Smooth muscle cell (in vitro differentiated cells): ENCODE measurements around the gene MED31. TPM values are rescaled to one million over a fixed set of nuclear protein-coding genes. Genes with fewer than 3 reads are reported as not detected.
"Not testable (repeated sequence)": the region's sequence is repeated elsewhere in the genome, so short reads cannot be mapped to it uniquely, and the experiment has no call there.

Source experiments
- DNase-seq: peaks from one replicate; lab custom pipeline; 2025; ENCODE audit not compliant: unreplicated experiment; lab: John Stamatoyannopoulos, UW
- H2AFZ ChIP-seq: fragments of 200-600 bp; sonication (generic); 2 replicates; pipeline ENCODE4 v1.6.0; 2016; ENCODE audit warnings: antibody characterized with exemption, low read depth, mild to moderate bottlenecking
- H3F3A ChIP-seq: fragments of 200-600 bp; sonication (generic); 2 replicates; pipeline ENCODE4 v1.6.0; 2017; ENCODE audit warnings: antibody characterized with exemption, low read depth
- H3K27ac ChIP-seq: fragments of 200-600 bp; sonication (generic); 2 replicates; pipeline ENCODE4 v1.5.1; 2016; ENCODE audit warnings: low read depth, mild to moderate bottlenecking
- H3K27me3 ChIP-seq: fragments of 200-600 bp; sonication (generic); 2 replicates; pipeline ENCODE4 v1.6.1; 2016; ENCODE audit warnings: low read depth, mild to moderate bottlenecking
- H3K36me3 ChIP-seq: fragments of 200-600 bp; sonication (generic); 2 replicates; pipeline ENCODE4 v1.5.1; 2016; ENCODE audit warnings: low read depth
- H3K4me1 ChIP-seq: fragments of 200-600 bp; sonication (generic); 2 replicates; pipeline ENCODE4 v1.5.1; 2016; ENCODE audit warnings: low read depth
- H3K4me2 ChIP-seq: fragments of 200-600 bp; sonication (generic); 2 replicates; pipeline ENCODE4 v1.6.0; 2016; ENCODE audit warnings: mild to moderate bottlenecking
- H3K4me3 ChIP-seq: fragments of 200-600 bp; sonication (generic); 2 replicates; pipeline ENCODE4 v1.5.1; 2016; ENCODE audit warnings: mild to moderate bottlenecking
- H3K79me2 ChIP-seq: fragments of 200-600 bp; sonication (generic); 2 replicates; pipeline ENCODE4 v1.6.0; 2016; ENCODE audit warnings: low read depth, mild to moderate bottlenecking
- H3K9ac ChIP-seq: fragments of 200-600 bp; sonication (generic); 2 replicates; pipeline ENCODE4 v1.6.0; 2016; ENCODE audit warnings: low read depth
- H3K9me3 ChIP-seq: fragments of 200-600 bp; sonication (generic); replicated peaks from 2 replicates; pipeline ENCODE4 v1.5.1; 2016; ENCODE audit warnings: low read depth
- H4K20me1 ChIP-seq: fragments of 200-600 bp; sonication (generic); 2 replicates; pipeline ENCODE4 v1.6.0; 2016; ENCODE audit warnings: low read depth
- CTCF ChIP-seq: fragments of 200-600 bp; sonication (generic); IDR thresholded peaks from 2 replicates; pipeline ENCODE4 v1.5.1; 2017; ENCODE audit warnings: borderline replicate concordance, mild to moderate bottlenecking, antibody characterized with exemption; ENCODE audit not compliant: insufficient read depth, poor library complexity, severe bottlenecking
- WGBS: methylation state at CpG from one replicate; pipeline ENCODE4 v1.1.7; 2016; ENCODE audit warnings: low lambda C conversion rate; 5-methylcytosine and 5-hydroxymethylcytosine counted together
- polyA plus RNA-seq: library from polyadenylated mRNA; unstranded; fragments of >200 nt; fragmentation: Nextera tagmentation; extraction: Ambion mirVana; gene quantifications from 2 replicates; pipeline ENCODE4 v1.2.1, GENCODE V29; 2016
- total RNA-seq: library from RNA; depleted of rRNA; stranded (reverse); fragments of >200 nt; gene quantifications from 2 replicates; pipeline ENCODE4 v1.2.3, GENCODE V29; 2014

MED31 gene
- total and polyA plus RNA-seq, 2 experiments from 2014 or later: 26.3 to 59.1 TPM

DNA sequence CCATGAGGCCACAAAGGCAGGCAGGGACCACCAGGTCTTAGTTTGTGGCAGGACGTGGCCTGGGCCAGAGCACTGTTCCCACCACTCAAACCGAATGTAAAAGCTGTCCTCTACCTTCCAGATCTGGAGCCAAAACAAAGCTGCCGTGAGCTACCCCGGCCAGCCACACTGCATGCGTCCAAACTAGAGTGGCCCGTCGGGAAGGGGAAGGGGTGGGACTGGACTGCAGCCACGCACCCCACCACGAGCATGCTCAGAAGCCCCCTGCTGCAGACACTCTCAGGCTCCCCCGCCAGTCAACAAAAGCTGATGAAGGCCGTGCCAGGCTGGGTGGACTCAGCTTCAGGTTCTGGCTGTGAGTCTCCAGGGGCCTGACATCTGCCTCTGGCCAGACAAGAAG, 46.6 kb upstream of the MED31 start:
- 88% methylated on average over 11 of the region's 11 CpGs for WGBS
- TF ChIP-seq CTCF: no peak
- H2AFZ ChIP-seq: no peak overlapping the region
- no peaks in the 10 kb centered on the region for H3K36me3 ChIP-seq
- H3K79me2 ChIP-seq: no peaks in the 10 kb centered on the region
- no peak overlapping the region for H3K4me3 ChIP-seq
- H4K20me1 ChIP-seq: no peaks in the 10 kb centered on the region
- no peak overlapping the region for H3K9ac ChIP-seq
- no peaks in the 10 kb centered on the region for H3K4me1 ChIP-seq
- no peak overlapping the region for H3K4me2 ChIP-seq
- no peak for DNase-seq
- H3K9me3 ChIP-seq: no peaks in the 10 kb centered on the region
- H3K27ac ChIP-seq: no peak overlapping the region
- no peaks in the 10 kb centered on the region for H3K27me3 ChIP-seq
- H3F3A ChIP-seq: no peaks in the 10 kb centered on the region

DNA sequence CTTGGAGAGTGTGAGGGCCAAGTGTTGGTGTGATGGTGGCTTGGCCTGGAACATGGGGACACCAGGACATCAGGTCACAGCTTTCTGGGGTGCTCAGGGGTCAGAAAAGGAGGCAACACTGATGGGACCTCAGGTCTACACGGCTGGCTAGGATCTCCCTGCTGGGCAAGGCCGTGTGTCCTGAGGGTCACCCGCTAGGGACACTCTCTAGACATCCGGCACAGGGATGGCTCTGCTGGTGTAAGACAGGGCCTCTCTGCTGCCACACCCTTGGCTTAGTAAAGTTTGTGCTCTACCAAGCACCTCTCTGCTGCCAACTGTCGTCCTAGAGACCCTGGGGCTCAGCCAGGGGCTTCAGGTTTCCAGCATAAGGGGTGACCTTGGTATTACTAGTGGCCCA, 45.5 kb upstream of the MED31 start:
- Histone ChIP-seq H4K20me1 (no peaks in the 10 kb centered on the region), H3K27ac (no peak overlapping the region), H3K9me3 (no peaks in the 10 kb centered on the region), H3K4me1 (no peaks in the 10 kb centered on the region), H3K36me3 (no peaks in the 10 kb centered on the region), H3K27me3 (peaks cover 7% of the 10 kb centered on the region), H3K79me2 (no peaks in the 10 kb centered on the region), H3F3A (no peaks in the 10 kb centered on the region), H3K9ac (no peak overlapping the region), H3K4me3 (no peak overlapping the region), H2AFZ (no peak overlapping the region), H3K4me2 (no peak overlapping the region)
- WGBS: 73% methylated on average over 5 of the region's 5 CpGs
- DNase-seq: no peak
- no peak for TF ChIP-seq CTCF

DNA sequence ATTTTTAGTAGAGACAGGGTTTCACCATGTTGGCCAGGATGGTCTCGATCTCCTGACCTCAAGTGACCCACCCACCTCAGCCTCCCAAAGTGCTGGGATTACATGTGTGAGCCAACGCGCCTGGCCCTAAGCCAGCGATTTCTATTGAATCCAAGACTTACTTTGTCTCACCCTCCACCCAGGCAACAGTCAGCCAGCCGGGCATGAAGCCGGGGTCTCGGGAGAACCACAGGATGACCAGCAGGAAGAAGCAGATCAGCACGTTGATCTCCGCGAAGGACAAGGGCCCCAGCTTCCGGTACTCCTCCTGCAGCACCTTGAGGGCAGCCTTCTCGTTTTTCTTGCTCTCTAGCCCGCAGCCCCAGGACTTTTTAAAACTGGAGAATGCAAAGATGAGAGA, 44.2 kb upstream of the MED31 start:
- H3K9ac ChIP-seq: no peak overlapping the region
- H3F3A ChIP-seq: no peaks in the 10 kb centered on the region
- no peak overlapping the region for H2AFZ ChIP-seq
- H3K36me3 ChIP-seq: no peaks in the 10 kb centered on the region
- TF ChIP-seq CTCF: no peak
- no peak overlapping the region for H3K27ac ChIP-seq
- no peaks in the 10 kb centered on the region for H3K9me3 ChIP-seq
- no peak for DNase-seq
- H3K79me2 ChIP-seq: no peaks in the 10 kb centered on the region
- WGBS: 93% methylated on average over 13 of the region's 13 CpGs
- H4K20me1 ChIP-seq: no peaks in the 10 kb centered on the region
- H3K4me2 ChIP-seq: no peak overlapping the region
- no peak overlapping the region for H3K4me3 ChIP-seq
- no peaks in the 10 kb centered on the region for H3K4me1 ChIP-seq
- H3K27me3 ChIP-seq: peaks cover 7% of the 10 kb centered on the region

DNA sequence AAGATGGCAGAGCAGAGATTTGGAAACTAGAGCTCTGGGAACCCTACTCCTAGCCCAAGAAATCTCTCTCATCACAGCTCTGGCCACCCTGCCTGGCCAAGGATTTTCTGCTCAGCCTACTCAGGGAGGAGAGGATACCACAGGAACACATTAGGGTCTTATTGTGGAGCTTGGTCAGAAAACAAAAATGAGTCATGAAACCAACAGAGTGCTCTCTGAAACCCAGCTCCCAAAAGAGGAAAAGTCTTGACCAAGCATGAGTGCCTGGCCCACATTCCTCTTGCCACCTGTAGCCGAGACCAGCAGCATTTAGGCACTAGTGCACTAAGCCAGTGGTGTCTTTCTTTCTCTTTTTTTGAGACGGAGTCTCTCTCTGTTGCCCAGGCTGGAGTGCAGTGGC, 43.6 kb upstream of the MED31 start:
- 78% methylated on average over 2 of the region's 2 CpGs for WGBS
- H2AFZ ChIP-seq: no peak overlapping the region
- H3K9ac ChIP-seq: no peak overlapping the region
- H3K4me1 ChIP-seq: no peaks in the 10 kb centered on the region
- H3K36me3 ChIP-seq: no peaks in the 10 kb centered on the region
- no peak for DNase-seq
- H3K27ac ChIP-seq: no peak overlapping the region
- no peaks in the 10 kb centered on the region for H3F3A ChIP-seq
- TF ChIP-seq CTCF: no peak
- no peaks in the 10 kb centered on the region for H3K79me2 ChIP-seq
- H3K4me2 ChIP-seq: no peak overlapping the region
- no peaks in the 10 kb centered on the region for H4K20me1 ChIP-seq
- no peak overlapping the region for H3K4me3 ChIP-seq
- H3K27me3 ChIP-seq: peaks cover 7% of the 10 kb centered on the region
- H3K9me3 ChIP-seq: no peaks in the 10 kb centered on the region

DNA sequence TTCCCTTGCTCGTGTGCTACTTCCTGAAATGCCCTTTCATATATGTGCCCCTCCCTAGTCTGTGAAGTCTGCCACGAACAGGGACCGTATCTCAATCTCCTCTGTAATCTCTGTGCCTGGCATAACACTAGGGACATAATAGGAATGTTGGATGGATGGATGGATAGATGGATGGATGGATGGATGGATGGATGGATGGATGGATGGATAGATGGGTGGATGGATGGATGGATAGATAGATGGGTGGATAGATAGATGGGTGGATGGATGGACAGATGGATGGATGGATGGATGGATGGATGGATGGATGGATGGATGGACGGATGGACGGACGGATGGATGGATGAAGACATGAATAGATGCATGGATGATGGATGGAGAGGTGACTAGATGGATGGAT, 40.6 kb upstream of the MED31 start:
- not testable (repeated sequence) for H3K36me3 ChIP-seq, H3K9ac ChIP-seq, H3K4me1 ChIP-seq, H2AFZ ChIP-seq, H3K27ac ChIP-seq, H3K27me3 ChIP-seq, DNase-seq, H3K79me2 ChIP-seq, H3F3A ChIP-seq, H3K4me2 ChIP-seq, H4K20me1 ChIP-seq, H3K4me3 ChIP-seq, H3K9me3 ChIP-seq
- 88% methylated on average over 6 of the region's 6 CpGs for WGBS
